Fibroblast of peridontal ligament (primary cell): ENCODE data around the gene LPCAT1.
"Not testable (repeated sequence)": the region's sequence is repeated elsewhere in the genome, so short reads cannot be mapped to it uniquely, and the experiment has no call there.

Source experiments
- DNase-seq: peaks from one replicate; pipeline ENCODE4 v3.0.0-alpha.2; 2010; ENCODE audit errors: extremely low read depth

The LPCAT1 gene

GRCh38 chr5:1509346-1510085, 14.2 kb downstream of the LPCAT1 start:
- no peak for DNase-seq

GRCh38 chr5:1508659-1509290, 15.0 kb downstream of the LPCAT1 start:
- DNase-seq: no peak

DNA sequence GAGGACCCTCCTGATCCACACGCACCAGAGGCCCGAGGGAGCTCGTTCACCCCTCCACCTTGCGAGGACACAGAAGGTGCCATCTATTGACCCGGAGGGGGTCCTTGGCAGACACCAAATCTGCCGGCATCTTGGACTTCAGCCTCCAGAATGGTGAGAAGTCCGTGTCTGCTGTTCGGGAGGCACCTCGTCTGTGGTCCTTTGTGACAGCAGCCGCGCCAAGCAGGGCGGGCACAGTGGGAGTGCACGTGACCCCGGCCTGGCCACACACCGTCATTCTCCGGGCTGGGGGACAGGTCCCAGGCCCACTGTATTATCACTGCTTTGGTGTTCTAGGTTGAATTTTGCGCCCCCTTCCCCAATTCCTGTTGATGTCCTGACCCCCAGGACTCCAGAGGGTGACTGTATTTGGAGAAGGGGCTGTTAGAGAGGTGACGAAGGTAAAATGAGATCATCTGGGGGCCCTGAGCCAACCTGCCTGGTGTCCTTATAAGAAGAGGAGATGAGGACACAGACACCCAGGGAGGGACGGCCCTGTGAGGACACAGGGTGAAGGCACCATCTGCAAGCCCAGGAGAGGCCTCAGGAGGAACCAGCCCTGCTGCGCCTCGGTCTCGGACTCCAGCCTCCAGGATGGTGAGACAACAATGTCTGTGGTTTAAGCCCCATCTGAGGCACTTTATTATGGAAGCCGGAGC, 15.7 kb downstream of the LPCAT1 start:
- DNase-seq: no peak

DNA sequence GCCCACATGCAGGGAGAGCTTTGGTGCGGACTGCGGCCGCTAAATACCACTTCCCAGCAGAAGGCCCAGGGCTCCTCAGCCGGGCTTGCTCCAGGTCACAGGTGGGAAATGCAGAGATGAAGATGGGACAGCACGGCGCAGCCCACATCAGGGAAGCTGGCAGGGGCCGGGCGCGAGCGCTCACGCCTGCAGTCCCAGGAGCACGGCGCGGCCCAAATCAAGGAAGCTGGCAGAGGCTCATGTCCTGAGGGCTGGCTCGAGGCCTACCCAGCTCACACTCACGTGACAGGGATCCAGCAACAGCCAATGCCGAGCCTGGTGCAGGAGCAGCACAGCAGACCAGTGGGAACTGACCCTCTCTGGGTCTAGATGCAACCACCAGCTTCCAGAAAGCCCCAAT, 16.3 kb downstream of the LPCAT1 start:
- DNase-seq: no peak

- no peak for DNase-seq
These were observed 16.8 kb downstream of the LPCAT1 start for GRCh38 chr5:1507014-1507375.

DNA sequence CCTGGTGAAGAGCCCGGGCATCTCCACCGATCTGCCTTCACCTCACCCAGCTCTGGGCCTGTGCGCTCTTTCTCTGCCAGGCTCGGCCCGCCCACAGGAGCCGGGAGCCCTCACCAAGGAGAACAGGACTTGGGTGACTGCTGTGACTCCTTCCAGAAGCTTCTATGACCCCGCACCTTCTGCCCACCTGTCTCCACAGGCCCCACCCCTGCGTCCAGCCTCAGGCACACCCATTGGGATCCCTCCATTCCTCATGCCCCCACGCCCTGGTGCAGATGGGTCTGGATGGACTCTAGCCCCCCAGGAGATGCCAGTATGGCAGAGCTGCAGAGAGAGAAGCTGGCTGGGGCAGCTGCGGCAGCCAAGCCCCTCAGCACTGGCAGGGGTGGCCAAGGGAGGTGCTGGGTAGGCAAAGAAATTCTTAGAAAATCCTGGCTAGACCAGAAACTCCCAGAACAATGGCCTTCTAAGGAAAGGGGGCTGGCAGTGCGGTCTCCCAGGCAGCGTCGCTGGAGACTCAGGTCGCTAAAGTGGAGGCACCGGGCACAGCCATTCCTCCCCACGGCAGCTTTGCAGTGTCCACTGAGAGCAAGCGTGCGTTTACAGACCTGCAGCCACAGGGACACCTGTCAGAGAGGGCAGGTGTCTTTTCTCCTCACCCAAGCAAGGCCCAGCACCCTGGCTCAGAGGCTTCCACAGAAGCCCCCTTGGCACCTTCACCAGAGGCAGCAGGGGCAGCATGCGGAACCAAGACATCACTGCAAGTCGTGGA, 17.3 kb downstream of the LPCAT1 start:
- no peak for DNase-seq

DNA sequence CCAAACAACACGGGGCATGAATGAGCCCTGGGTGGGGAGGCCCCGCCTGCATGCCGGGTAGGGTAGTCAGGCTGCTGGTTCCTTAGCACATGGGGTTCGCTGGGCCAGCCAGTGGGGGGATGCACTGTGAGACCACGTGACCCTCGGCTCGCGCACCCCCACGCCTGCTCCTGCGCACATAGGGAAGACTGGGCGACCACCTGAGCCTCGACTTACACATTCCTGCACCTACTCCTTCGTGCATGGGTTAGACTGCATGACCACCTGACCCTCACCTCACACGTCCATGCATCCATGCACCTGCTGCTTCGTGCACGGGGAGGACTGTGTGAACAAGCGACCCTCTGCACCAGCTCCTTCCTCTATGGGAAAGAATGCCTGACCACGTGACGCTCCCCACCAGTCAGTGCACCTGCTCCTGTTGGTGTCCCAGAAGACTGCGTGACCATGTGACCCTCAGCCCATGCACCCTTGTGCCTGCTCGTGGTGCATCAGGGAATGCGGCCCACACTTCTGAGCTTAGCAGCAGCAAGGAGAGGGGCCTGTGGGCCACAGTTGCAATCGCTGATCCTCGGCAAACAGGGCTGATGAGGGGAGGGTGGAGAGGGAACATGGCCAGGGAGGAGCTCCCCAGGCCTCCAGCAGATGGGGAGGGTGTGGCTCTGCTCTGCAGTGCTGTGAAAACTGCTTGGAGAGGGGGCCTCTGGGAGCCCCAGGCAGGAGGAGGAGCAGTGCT, 18.1 kb downstream of the LPCAT1 start:
- no peak for DNase-seq

- DNase-seq: not testable (repeated sequence)
These were observed 18.7 kb downstream of the LPCAT1 start for GRCh38 chr5:1505089-1505488.

DNA sequence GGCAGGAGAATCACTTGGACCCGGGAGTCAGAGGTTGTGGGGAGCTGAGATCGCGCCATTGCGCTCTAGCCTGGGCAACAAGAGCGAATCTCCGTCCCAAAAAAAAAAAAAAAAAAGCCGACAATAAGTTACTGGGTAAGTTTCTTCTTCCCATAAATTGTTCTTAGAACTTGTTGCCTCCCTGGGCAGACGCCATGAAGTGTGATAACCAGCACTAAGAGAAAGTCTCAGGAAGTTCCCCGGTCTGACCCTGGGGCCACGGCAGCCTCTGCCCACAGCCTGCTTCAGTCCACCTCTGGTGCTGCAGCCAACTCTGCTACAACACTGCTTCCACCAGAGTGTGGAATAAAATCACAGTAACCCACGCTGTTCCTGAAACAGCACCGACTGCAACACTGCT, 19.1 kb downstream of the LPCAT1 start:
- no peak for DNase-seq

GRCh38 chr5:1504069-1504595, 19.6 kb downstream of the LPCAT1 start:
- DNase-seq: no peak

DNA sequence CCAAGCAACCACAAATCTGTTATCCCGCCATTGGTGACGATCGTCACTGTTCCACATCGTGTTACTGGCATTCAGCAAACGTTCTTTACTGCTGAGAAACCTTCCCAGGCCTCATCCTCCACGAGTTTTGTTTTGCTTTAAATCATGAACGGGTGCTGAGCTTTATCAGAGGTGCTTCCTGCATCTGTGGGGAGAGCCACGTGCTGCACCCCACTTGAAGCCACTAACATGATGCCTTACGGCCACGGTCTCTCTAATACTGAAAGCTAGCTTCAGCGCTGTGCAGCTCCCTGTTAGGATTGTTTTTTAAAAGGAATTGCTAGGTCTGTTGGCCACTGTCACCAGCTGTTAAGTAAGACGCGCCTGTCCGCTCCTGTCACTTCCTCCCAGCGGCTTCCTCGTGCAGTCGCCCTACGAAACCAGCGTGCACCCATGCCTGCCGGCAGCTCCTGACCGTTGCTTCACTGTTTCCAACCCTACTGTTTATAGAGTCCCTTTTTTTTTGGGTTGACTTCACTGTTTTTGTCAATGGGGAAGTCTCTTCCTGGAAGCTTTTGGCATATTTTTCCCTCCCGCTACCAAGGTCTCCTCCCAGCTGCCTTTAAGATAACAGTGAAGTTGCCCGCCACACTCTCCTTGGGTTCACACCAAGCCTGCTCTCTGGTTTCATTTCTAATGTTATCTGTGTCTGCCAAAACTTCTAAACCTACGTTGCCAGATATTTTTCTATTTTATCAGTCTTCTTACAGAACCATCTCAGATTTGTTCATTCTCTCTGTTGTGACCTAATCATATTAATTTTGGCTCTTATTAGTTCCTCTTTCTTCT, 20.3 kb downstream of the LPCAT1 start:
- DNase-seq: peak; percentile 25

- DNase-seq: no peak
These were observed 21.0 kb downstream of the LPCAT1 start for GRCh38 chr5:1502737-1503120.

DNA sequence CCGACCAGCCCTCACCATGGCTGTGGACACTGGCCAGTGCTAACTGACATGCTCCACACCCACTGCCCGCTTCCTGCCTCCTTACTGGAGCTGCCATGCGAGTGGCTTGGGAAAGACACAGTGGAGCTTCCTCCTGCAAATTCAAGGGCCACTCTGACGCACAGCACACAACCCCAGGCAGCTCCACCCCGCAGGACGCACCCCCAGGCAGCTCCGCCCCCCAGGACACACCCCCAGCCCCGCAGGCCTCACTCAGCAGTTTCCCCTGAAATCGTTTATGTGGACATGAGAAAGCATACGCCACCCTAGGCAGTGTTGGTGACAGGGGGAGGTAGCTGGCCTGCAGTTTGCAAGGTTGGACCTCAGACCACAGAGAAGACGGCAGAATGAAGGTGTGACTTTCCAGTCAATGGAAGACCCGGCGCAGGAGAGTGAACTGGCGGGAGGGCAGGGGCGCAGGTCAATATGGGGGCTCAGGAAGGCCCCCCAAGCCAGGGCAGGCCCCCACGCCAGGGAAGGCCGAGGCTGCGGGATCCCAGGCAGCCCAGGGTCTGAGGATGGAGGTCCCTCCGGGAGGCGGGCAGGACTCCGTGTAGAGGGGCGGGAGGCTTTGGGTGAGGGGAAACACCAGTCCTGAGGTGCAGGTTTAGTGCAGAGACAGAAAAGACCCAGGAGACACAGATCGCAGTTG, 21.6 kb downstream of the LPCAT1 start:
- DNase-seq: no peak

- DNase-seq: no peak
These were observed 22.3 kb downstream of the LPCAT1 start for GRCh38 chr5:1501372-1502045.

- no peak for DNase-seq
These were observed 23.2 kb downstream of the LPCAT1 start for GRCh38 chr5:1500411-1501091.

DNA sequence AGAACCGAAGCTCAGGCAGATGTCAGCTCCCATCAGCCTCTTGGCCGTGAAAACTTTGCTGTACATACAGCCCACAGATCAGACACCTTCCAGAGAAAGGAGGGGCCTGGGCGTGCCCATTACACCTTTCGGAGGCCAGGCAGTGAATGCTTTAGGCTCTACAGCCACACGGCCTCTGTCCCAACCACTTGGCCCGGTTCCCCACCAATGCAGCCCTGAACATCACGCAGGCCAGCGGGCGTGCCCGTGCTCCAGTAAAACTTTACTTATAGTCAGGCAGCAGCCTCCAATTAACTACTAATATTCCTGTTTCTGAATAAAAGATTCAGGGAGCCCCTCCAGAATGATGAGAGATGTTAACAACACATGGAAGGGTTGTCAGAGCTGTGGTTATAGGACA, 23.9 kb downstream of the LPCAT1 start:
- DNase-seq: no peak

- no peak for DNase-seq
These were observed 24.9 kb downstream of the LPCAT1 start for GRCh38 chr5:1498623-1499416.
